ENCODE results near the gene KCNIP1.

GRCh38 chr5:170489199-170489598 lies 14.6 kb upstream of the KCNIP1 start:
- no peak for TF ChIP-seq POLR2AphosphoS5 (IDR thresholded peaks at IDR 0.05; ENCODE audit: low read depth)
- TF ChIP-seq, protein P1, sequence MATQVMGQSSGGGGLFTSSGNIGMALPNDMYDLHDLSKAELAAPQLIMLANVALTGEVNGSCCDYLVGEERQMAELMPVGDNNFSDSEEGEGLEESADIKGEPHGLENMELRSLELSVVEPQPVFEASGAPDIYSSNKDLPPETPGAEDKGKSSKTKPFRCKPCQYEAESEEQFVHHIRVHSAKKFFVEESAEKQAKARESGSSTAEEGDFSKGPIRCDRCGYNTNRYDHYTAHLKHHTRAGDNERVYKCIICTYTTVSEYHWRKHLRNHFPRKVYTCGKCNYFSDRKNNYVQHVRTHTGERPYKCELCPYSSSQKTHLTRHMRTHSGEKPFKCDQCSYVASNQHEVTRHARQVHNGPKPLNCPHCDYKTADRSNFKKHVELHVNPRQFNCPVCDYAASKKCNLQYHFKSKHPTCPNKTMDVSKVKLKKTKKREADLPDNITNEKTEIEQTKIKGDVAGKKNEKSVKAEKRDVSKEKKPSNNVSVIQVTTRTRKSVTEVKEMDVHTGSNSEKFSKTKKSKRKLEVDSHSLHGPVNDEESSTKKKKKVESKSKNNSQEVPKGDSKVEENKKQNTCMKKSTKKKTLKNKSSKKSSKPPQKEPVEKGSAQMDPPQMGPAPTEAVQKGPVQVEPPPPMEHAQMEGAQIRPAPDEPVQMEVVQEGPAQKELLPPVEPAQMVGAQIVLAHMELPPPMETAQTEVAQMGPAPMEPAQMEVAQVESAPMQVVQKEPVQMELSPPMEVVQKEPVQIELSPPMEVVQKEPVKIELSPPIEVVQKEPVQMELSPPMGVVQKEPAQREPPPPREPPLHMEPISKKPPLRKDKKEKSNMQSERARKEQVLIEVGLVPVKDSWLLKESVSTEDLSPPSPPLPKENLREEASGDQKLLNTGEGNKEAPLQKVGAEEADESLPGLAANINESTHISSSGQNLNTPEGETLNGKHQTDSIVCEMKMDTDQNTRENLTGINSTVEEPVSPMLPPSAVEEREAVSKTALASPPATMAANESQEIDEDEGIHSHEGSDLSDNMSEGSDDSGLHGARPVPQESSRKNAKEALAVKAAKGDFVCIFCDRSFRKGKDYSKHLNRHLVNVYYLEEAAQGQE (IDR thresholded peaks at IDR 0.05; ENCODE audit: insufficient replicate concordance, low read depth), result no peak

Measured in HL-60 (cell line).